Measurements from ENCODE around the gene PHC1. TPM values are rescaled to one million over a fixed set of nuclear protein-coding genes. Genes with fewer than 3 reads are reported as not detected.

PHC1 gene
- total and polyA plus RNA-seq, 2 donors (not counting 1 experiment from before 2014, with no cell fraction given) = 64.2 to 86.9 TPM

DNA sequence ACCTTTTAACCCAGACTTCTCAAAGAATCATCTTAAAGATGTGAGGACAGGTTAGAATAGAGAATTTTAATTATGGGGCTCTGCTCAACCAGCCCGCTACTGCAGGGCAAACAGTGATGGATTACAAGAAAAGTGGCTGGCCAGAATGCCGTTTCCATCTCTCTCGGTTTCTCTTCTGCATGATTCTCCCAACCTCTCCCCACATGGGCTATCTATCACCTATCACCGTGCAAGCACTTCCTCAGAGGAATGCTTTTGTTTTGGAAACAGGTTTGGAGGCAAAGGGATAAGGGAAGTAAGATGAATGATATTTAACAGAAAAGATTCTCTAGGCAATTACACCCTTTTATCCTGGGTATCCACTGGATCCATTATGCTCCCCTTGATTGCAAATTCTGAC, 37.4 kb upstream of the PHC1 start:
- WGBS (ENCODE audit: insufficient coverage) = 0% methylated on average over 1 of the region's 4 CpGs
- TF ChIP-seq, protein P1, sequence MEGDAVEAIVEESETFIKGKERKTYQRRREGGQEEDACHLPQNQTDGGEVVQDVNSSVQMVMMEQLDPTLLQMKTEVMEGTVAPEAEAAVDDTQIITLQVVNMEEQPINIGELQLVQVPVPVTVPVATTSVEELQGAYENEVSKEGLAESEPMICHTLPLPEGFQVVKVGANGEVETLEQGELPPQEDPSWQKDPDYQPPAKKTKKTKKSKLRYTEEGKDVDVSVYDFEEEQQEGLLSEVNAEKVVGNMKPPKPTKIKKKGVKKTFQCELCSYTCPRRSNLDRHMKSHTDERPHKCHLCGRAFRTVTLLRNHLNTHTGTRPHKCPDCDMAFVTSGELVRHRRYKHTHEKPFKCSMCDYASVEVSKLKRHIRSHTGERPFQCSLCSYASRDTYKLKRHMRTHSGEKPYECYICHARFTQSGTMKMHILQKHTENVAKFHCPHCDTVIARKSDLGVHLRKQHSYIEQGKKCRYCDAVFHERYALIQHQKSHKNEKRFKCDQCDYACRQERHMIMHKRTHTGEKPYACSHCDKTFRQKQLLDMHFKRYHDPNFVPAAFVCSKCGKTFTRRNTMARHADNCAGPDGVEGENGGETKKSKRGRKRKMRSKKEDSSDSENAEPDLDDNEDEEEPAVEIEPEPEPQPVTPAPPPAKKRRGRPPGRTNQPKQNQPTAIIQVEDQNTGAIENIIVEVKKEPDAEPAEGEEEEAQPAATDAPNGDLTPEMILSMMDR (IDR thresholded peaks at IDR 0.05) = no peak
- no peak for TF ChIP-seq EZH2 (IDR thresholded peaks at IDR 0.05; ENCODE audit: borderline replicate concordance, insufficient read depth, low read depth, low read length, poor library complexity, severe bottlenecking)
- Mint-ChIP-seq H3K9me3 (ENCODE audit: insufficient read depth) (no peaks in the 10 kb centered on the region), H3K27me3 (peaks cover 12% of the 10 kb centered on the region), H3K4me1 (no peaks in the 10 kb centered on the region), H3K27ac (no peak overlapping the region), H3K4me3 (no peak overlapping the region)
- H3K27me3 ChIP-seq (replicated peaks in 1 of 4; ENCODE audit: control extremely low read depth in 1 of 4, control insufficient read depth in 3 of 4, insufficient read depth in 4 of 4, low read length in 3 of 4) = no peaks in the 10 kb centered on the region
- ChIA-PET CTCF (no interaction called here), POLR2A (no interaction called here)
- H3K4me1 ChIP-seq (ENCODE audit: control insufficient read depth in 2 of 2, insufficient read depth in 2 of 2, low read length in 2 of 2) = no peaks in the 10 kb centered on the region
- ATAC-seq (ENCODE audit: low read depth) (no peak), DNase-seq (no peak)
- H3K79me2 ChIP-seq (ENCODE audit: control insufficient read depth, insufficient read depth, low read length) = no peaks in the 10 kb centered on the region
- H3K36me3 ChIP-seq (replicated peaks in 1 of 2; ENCODE audit: control extremely low read depth in 1 of 2, control insufficient read depth in 1 of 2, extremely low read depth in 1 of 2, insufficient read depth in 2 of 2, low read length in 1 of 2) = no peaks in the 10 kb centered on the region
- no peak overlapping the region for H3K4me2 ChIP-seq (replicated peaks; ENCODE audit: low read depth, low read length, poor library complexity, severe bottlenecking)
- no peak overlapping the region for H3K4me3 ChIP-seq (ENCODE audit: control extremely low read depth in 1 of 5, extremely low read depth in 1 of 5, insufficient read depth in 1 of 5, low read depth in 2 of 5, low read length in 4 of 5)
- H3K9me3 ChIP-seq (ENCODE audit: control extremely low read depth in 1 of 3, control insufficient read depth in 2 of 3, insufficient read depth in 1 of 3, low read length in 2 of 3) = no peaks in the 10 kb centered on the region
- H4K20me1 ChIP-seq (ENCODE audit: control insufficient read depth, insufficient read depth, low read length, poor library complexity, severe bottlenecking) = no peaks in the 10 kb centered on the region
- H3K9ac ChIP-seq (ENCODE audit: low read length) = no peak overlapping the region
- no peak overlapping the region for H2AFZ ChIP-seq (ENCODE audit: insufficient read depth, low read depth, low read length, poor library complexity, severe bottlenecking)
- H3K27ac ChIP-seq (ENCODE audit: low read length in 2 of 2) = no peak overlapping the region
- intact Hi-C loops (cut with micrococcal nuclease) = no loop called here

DNA sequence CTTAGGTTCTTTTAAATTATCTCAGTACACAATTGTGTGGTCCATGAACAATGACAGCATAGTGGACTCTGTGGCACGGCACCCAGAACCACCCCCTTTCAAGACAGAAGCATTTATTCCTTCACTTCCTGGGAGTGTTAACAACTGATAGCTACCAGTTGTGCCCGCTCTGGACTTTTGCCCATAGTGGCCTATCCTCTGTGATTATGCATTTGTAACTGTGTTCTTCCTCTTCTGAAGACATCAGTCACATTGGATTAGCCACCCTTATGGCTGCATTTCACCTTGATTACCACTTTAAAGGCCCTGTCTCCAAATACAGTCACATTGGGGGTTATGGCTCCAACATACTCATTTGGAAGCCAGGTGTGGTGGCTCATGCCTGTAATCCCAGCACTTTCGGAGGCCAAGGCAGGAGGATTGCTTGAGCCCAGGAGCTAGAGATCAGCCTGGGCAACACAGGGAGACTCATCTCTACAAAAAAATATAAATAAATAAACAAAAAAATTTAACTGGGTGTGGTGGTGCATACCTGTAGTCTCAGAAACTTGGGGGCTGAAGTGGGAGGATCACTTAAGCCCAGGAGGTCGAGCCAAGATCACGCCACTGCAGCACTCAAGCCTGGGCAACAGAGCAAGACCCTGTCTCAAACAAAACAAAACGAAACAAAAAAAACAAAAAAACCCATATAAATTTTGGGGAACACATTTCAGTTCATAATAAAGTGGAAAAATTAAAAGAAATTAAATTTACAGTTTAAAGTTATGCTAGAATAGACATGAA, 27.6 kb upstream of the PHC1 start:
- Histone ChIP-seq H3K79me2 (ENCODE audit: control insufficient read depth, insufficient read depth, low read length) (no peaks in the 10 kb centered on the region), H3K27me3 (replicated peaks in 1 of 4; ENCODE audit: control extremely low read depth in 1 of 4, control insufficient read depth in 3 of 4, insufficient read depth in 4 of 4, low read length in 3 of 4) (no peaks in the 10 kb centered on the region), H3K9me3 (ENCODE audit: control extremely low read depth in 1 of 3, control insufficient read depth in 2 of 3, insufficient read depth in 1 of 3, low read length in 2 of 3) (no peaks in the 10 kb centered on the region), H3K27ac (ENCODE audit: low read length in 2 of 2) (no peak overlapping the region), H3K4me3 (ENCODE audit: control extremely low read depth in 1 of 5, extremely low read depth in 1 of 5, insufficient read depth in 1 of 5, low read depth in 2 of 5, low read length in 4 of 5) (no peak overlapping the region), H3K9ac (ENCODE audit: low read length) (no peak overlapping the region), H3K36me3 (replicated peaks in 1 of 2; ENCODE audit: control extremely low read depth in 1 of 2, control insufficient read depth in 1 of 2, extremely low read depth in 1 of 2, insufficient read depth in 2 of 2, low read length in 1 of 2) (no peaks in the 10 kb centered on the region), H2AFZ (ENCODE audit: insufficient read depth, low read depth, low read length, poor library complexity, severe bottlenecking) (no peak overlapping the region), H4K20me1 (ENCODE audit: control insufficient read depth, insufficient read depth, low read length, poor library complexity, severe bottlenecking) (no peaks in the 10 kb centered on the region), H3K4me2 (replicated peaks; ENCODE audit: low read depth, low read length, poor library complexity, severe bottlenecking) (no peak overlapping the region), H3K4me1 (ENCODE audit: control insufficient read depth in 2 of 2, insufficient read depth in 2 of 2, low read length in 2 of 2) (peaks cover 0 to 4% of the 10 kb centered on the region in 2 donors)
- ATAC-seq (ENCODE audit: low read depth) (no peak), DNase-seq (no peak)
- no peak for TF ChIP-seq EZH2 (IDR thresholded peaks at IDR 0.05; ENCODE audit: borderline replicate concordance, insufficient read depth, low read depth, low read length, poor library complexity, severe bottlenecking)
- TF ChIP-seq, protein P1 (IDR thresholded peaks at IDR 0.05) = no peak
- Mint-ChIP-seq H3K9me3 (ENCODE audit: insufficient read depth) (no peaks in the 10 kb centered on the region), H3K4me1 (peaks cover 5% of the 10 kb centered on the region), H3K27ac (no peak overlapping the region), H3K4me3 (no peak overlapping the region), H3K27me3 (peaks cover 8% of the 10 kb centered on the region)
- ChIA-PET CTCF (interaction anchor here (1.4 to 7.3 kb wide), 3 partner anchors 204 to 343 kb away, joined by 3 to 110 read pairs (median 4); no protein-coding TSS in a partner anchor), POLR2A (no interaction called here)
- intact Hi-C loops (cut with micrococcal nuclease) = no loop called here
- WGBS (ENCODE audit: insufficient coverage) = 100% methylated on average over 1 of the region's 6 CpGs

Data from B cell (primary cell).